Common myeloid progenitor, CD34-positive (primary cell): Measurements from ENCODE around the gene PPP2R5D.

ENCODE experiments used
- CTCF ChIA-PET: fragments of 350-600 bp; sonication (Branson Sonifier 250); formaldehyde crosslinking; loops from one replicate; lab custom pipeline; 2021; ENCODE audit warnings: antibody characterized with exemption; lab: Charles Lee
- POLR2A ChIA-PET: fragments of 350-600 bp; sonication (Branson Sonifier 250); formaldehyde crosslinking; loops from one replicate; lab custom pipeline; 2021; ENCODE audit warnings: antibody characterized with exemption; lab: Charles Lee
- DNase-seq, 3 donors: peaks; one replicate each; pipeline versions ENCODE4 v3.0.0 to v3.0.0-alpha.2; 2013
- H3K27ac ChIP-seq, 2 experiments: 1 replicate in 1 of 2; 2 replicates in 1 of 2; pipeline ENCODE4 v1.7.0; 2013; ENCODE audit warnings: inconsistent platforms in 2 of 2, low read length in 2 of 2, mild to moderate bottlenecking in 2 of 2, low read depth in 1 of 2, moderate library complexity in 1 of 2; ENCODE audit not compliant: severe bottlenecking in 2 of 2, insufficient read depth in 1 of 2, poor library complexity in 1 of 2
- H3K27me3 ChIP-seq, 5 experiments: replicated peaks in 2 of 5; 1 replicate in 3 of 5; 2 replicates in 2 of 5; pipeline versions ENCODE4 v1.6.1 to v1.7.0; 2013; ENCODE audit warnings: low read length in 4 of 5, mild to moderate bottlenecking in 2 of 5, moderate library complexity in 2 of 5, inconsistent platforms in 1 of 5; ENCODE audit not compliant: insufficient read depth in 5 of 5, control insufficient read depth in 4 of 5
- H3K36me3 ChIP-seq, 4 experiments: 1 replicate in 2 of 4; 2 replicates in 2 of 4; pipeline versions ENCODE4 v1.6.1 to v1.7.0; 2013; ENCODE audit warnings: low read length in 3 of 4, control low read depth in 1 of 4, mild to moderate bottlenecking in 1 of 4; ENCODE audit not compliant: control insufficient read depth in 4 of 4, insufficient read depth in 4 of 4
- H3K4me1 ChIP-seq, 4 experiments: 1 replicate in 3 of 4; 2 replicates in 1 of 4; pipeline versions ENCODE4 v1.6.1 to v1.7.1; 2013; ENCODE audit warnings: low read length in 3 of 4, mild to moderate bottlenecking in 3 of 4, control low read depth in 1 of 4, inconsistent platforms in 1 of 4, moderate library complexity in 1 of 4; ENCODE audit not compliant: control insufficient read depth in 4 of 4, insufficient read depth in 4 of 4; ENCODE audit errors: control extremely low read depth in 1 of 4
- H3K4me3 ChIP-seq, 7 experiments: 1 replicate in 4 of 7; 2 replicates in 3 of 7; pipeline versions ENCODE4 v1.5.1 to v1.7.0; 2013; ENCODE audit warnings: mild to moderate bottlenecking in 7 of 7, low read length in 6 of 7, moderate library complexity in 6 of 7, inconsistent platforms in 2 of 7, low read depth in 2 of 7, control low read depth in 1 of 7; ENCODE audit not compliant: insufficient read depth in 4 of 7, control insufficient read depth in 1 of 7; ENCODE audit errors: extremely low read depth in 1 of 7
- H3K9me3 ChIP-seq, 5 experiments: 1 replicate in 4 of 5; 2 replicates in 1 of 5; pipeline versions ENCODE4 v1.6.1 to v1.7.1; 2013; ENCODE audit warnings: low read length in 4 of 5, mild to moderate bottlenecking in 2 of 5, inconsistent platforms in 1 of 5, low read depth in 1 of 5, moderate library complexity in 1 of 5; ENCODE audit not compliant: control insufficient read depth in 4 of 5, insufficient read depth in 2 of 5; ENCODE audit errors: control extremely low read depth in 1 of 5
- WGBS: methylation state at CpG from one replicate; pipeline ENCODE4 v1.1.5; 2013; ENCODE audit not compliant: insufficient coverage; 5-methylcytosine and 5-hydroxymethylcytosine counted together

The PPP2R5D gene

GRCh38 chr6:43020847-43021246, 36.5 kb downstream of the PPP2R5D start:
- WGBS: 100% methylated on average over 1 of the region's 5 CpGs
- ChIA-PET POLR2A (interaction anchor here (0.5 kb wide), 1 partner anchor 106 kb away, joined by 3 read pairs; no protein-coding TSS in a partner anchor), CTCF (interaction anchor here (0.7 to 2.0 kb wide), 4 partner anchors 9 to 123 kb away, joined by 3 to 5 read pairs (median 3); partner anchors contain the start of gene PEX6)
- DNase-seq: no peak
- H3K27ac ChIP-seq: peak overlapping the region in 1 of 2 experiments; percentile 81
- peak overlapping the region; percentile 89 to 100 (median 95) for H3K4me3 ChIP-seq
- no peaks in the 10 kb centered on the region for H3K9me3 ChIP-seq
- peaks cover 0 to 25% (median 23%) of the 10 kb centered on the region in 4 experiments for H3K4me1 ChIP-seq
- H3K27me3 ChIP-seq: no peaks in the 10 kb centered on the region
- peaks cover 4 to 53% (median 37%) of the 10 kb centered on the region in 4 experiments for H3K36me3 ChIP-seq

- Histone ChIP-seq H3K9me3 (no peaks in the 10 kb centered on the region), H3K36me3 (peaks cover 4 to 59% (median 43%) of the 10 kb centered on the region in 4 experiments), H3K4me3 (peak within 1 kb of the TSS; percentile 89 to 100 (median 95)), H3K27me3 (no peaks in the 10 kb centered on the region), H3K27ac (peak within 1 kb of the TSS; percentile 28 to 81), H3K4me1 (peaks cover 0 to 19% (median 18%) of the 10 kb centered on the region in 4 experiments)
- POLR2A ChIA-PET: no interaction called here
- peak; percentile 31 to 49 (median 40) for DNase-seq
- under 1% methylated on average over 55 of the region's 56 CpGs for WGBS
- CTCF ChIA-PET: interaction anchor here (0.7 to 2.0 kb wide), 5 partner anchors 8 to 123 kb away, joined by 3 to 5 read pairs (median 3); partner anchors contain the start of gene PEX6
Observed at GRCh38 chr6:43021270-43022047, 37.1 kb downstream of the PPP2R5D start, which contains the start of gene RRP36. Gene RRP36, plus strand, starts transcription at chr6:43021623. Its CDS starts 32 bp downstream, at chr6:43021655.

GRCh38 chr6:43024436-43024835, 40.1 kb downstream of the PPP2R5D start:
- POLR2A ChIA-PET: no interaction called here
- H3K4me3 ChIP-seq: no peak overlapping the region
- no peaks in the 10 kb centered on the region for H3K27me3 ChIP-seq
- 96% methylated on average over 2 of the region's 2 CpGs for WGBS
- H3K36me3 ChIP-seq: peaks cover 11 to 61% (median 42%) of the 10 kb centered on the region in 4 experiments
- CTCF ChIA-PET: interaction anchor here (0.9 to 2.7 kb wide), 4 partner anchors 9 to 29 kb away, joined by 3 to 8 read pairs (median 4); partner anchors contain the start of genes KLHDC3 and MEA1
- H3K4me1 ChIP-seq: peaks cover 0 to 19% (median 15%) of the 10 kb centered on the region in 4 experiments
- H3K9me3 ChIP-seq: no peaks in the 10 kb centered on the region
- no peak overlapping the region for H3K27ac ChIP-seq
- DNase-seq: no peak

GRCh38 chr6:43026365-43026764, 42.0 kb downstream of the PPP2R5D start:
- H3K36me3 ChIP-seq: peaks cover 14 to 59% (median 42%) of the 10 kb centered on the region in 4 experiments
- no peak overlapping the region for H3K4me3 ChIP-seq
- H3K27me3 ChIP-seq: no peaks in the 10 kb centered on the region
- no peak overlapping the region for H3K27ac ChIP-seq
- no peak for DNase-seq
- peaks cover 0 to 10% (median 8%) of the 10 kb centered on the region in 4 experiments for H3K4me1 ChIP-seq
- H3K9me3 ChIP-seq: no peaks in the 10 kb centered on the region
- POLR2A ChIA-PET: no interaction called here
- CTCF ChIA-PET: interaction anchor here (0.8 to 2.7 kb wide), 2 partner anchors 9 to 11 kb away, joined by 3 to 8 read pairs; partner anchors contain the start of genes KLHDC3 and MEA1
- 100% methylated on average over 5 of the region's 5 CpGs for WGBS

- WGBS: 97% methylated on average over 9 of the region's 9 CpGs
- Histone ChIP-seq H3K27ac (no peak overlapping the region), H3K36me3 (peaks cover 14 to 74% (median 57%) of the 10 kb centered on the region in 4 experiments), H3K27me3 (no peaks in the 10 kb centered on the region), H3K4me3 (no peak overlapping the region), H3K4me1 (no peaks in the 10 kb centered on the region), H3K9me3 (no peaks in the 10 kb centered on the region)
- DNase-seq: no peak
- CTCF ChIA-PET: interaction anchor here (1.6 kb wide), 1 partner anchor 8 kb away, joined by 3 read pairs; the partner anchor contains the start of gene RRP36
- POLR2A ChIA-PET: no interaction called here
Observed at GRCh38 chr6:43029120-43029519, 44.8 kb downstream of the PPP2R5D start.

GRCh38 chr6:43032326-43032725, 48.0 kb downstream of the PPP2R5D start:
- H3K36me3 ChIP-seq: peaks cover 13 to 70% (median 49%) of the 10 kb centered on the region in 4 experiments
- DNase-seq: no peak

More at GRCh38 chr6:43032326-43032725, 48.0 kb downstream of the PPP2R5D start:
- Histone ChIP-seq H3K4me3 (no peak overlapping the region), H3K4me1 (no peaks in the 10 kb centered on the region), H3K27me3 (no peaks in the 10 kb centered on the region), H3K27ac (no peak overlapping the region), H3K9me3 (no peaks in the 10 kb centered on the region)
- POLR2A ChIA-PET: interaction anchor here (0.6 kb wide), 2 partner anchors 43 to 138 kb away, joined by 3 read pairs; no protein-coding TSS in a partner anchor
- CTCF ChIA-PET: no interaction called here
- 100% methylated on average over 3 of the region's 4 CpGs for WGBS
